ENCODE data around the gene SLC6A5.
"Not testable (repeated sequence)": the region's sequence is repeated elsewhere in the genome, so short reads cannot be mapped to it uniquely, and the experiment has no call there.

SLC6A5 gene

DNA sequence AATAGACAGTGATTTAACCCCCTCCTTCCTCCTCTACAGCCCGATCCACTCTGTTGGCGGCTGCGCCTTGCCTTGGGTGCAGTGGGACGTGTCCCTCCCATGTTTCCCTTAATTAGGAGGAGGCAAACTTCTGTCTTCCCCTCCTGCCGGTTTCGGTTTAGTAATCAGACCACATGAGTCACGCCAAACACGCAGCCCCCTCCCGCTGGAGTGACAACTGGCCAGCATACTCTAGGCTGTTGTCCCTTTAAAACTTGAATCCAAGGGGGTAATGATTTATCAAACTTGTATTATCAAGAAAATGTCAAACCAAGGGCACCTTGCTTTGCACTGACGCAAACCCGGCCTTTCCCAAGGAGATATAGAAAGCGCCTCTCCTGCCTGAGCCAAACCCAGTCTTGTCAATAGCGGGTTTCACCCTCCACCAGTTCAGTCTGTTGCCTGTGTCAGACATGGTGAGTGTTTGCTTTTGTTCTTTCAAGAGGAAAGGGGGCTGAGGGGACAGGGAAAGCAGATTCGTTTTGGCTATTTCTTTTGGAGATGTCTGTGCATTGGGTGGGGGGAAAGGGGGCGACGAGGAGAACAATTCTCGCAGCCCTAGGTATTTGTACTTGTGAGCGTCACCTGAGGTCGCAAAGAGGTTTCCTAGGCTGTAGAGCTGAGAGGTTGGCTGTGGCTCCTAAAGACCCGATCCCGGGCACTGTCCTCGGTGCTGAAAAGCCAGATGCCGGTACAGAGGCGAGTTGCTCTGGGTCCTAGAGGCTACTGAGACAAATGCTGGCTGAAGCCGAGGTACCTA is at the start of gene SLC6A5:
TSS of gene SLC6A5 (plus strand) at position 388 of the 799 bp plus-strand sequence. CDS start at position 453, 65 bp downstream.
- DNase-seq, result no peak

DNA sequence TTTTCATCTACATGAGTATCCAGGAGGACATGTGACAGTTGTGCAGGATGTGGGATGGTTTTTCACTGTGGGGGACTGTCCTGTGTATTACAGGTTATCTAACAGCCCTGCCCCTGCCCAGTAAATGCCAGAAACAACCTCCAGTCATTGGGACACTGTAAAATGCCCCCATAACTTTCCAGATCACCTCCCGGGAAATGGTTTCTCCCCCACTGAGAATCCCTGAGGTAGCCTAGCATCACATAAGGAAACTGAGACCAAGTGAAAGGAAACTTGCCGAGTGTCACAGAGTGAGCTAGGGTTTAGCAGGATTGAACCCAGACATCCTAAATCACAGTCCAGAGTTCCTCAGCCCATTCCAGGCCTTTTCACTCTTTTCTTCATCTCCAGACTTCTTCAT is 48.3 kb upstream of the SLC6A5 start:
- DNase-seq, result no peak

DNA sequence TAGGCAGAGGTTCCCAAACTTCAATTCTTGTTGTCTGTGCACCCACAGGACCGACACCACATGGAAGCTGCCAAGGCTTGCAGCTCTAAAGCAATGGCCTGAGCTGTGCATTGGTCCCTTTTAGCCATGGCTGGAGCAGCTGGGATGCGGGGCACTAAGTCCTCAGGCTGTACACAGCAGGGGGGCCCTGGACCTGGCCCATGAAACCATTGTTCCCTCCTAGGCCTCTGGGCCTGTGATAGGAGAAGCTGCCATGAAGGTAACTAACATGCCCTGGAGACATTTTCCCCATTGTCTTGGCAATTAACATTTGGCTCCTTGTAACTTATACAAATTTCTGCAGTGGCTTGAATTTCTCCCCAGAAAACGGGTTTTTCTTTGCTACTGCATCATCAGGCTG is 43.6 kb upstream of the SLC6A5 start:
- DNase-seq, result no peak

DNA sequence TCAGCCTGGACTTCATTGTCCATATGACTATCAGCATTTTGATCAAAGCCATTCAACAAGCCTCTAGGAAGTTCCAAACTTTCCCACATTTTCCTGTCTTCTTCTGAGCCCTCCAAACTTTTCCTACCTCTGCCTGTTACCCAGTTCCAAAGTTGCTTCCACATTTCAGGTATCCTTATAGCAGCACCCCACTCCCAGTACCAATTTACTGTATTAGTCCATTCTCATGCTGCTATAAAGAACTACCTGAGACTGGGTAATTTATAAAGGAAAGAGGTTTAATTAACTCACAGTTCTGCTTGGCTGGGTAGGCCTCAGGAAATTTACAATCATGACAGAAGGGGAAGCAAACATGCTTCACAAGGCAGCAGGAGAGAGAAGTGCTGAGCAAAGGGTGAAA is 43.0 kb upstream of the SLC6A5 start:
- DNase-seq, result not testable (repeated sequence)

DNA sequence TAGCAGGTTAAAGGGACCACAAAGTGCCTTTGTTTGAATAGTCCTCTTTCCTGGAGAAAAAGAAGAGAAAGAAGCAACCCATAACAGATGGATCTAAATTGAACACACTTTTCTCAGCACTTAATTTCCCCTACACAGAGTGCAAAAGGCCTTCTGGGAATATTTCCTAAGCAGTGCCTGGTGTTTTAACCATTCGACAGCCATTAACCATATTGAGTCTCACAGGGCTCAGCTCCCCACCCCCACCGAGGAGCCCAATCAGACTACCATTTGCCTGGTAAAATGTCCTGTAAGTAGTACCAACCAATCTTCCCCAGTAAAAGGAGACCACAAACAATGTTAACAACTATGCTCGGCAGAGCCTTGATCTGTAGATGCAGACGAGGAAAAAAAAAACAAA is 40.7 kb upstream of the SLC6A5 start:
- DNase-seq, result no peak

DNA sequence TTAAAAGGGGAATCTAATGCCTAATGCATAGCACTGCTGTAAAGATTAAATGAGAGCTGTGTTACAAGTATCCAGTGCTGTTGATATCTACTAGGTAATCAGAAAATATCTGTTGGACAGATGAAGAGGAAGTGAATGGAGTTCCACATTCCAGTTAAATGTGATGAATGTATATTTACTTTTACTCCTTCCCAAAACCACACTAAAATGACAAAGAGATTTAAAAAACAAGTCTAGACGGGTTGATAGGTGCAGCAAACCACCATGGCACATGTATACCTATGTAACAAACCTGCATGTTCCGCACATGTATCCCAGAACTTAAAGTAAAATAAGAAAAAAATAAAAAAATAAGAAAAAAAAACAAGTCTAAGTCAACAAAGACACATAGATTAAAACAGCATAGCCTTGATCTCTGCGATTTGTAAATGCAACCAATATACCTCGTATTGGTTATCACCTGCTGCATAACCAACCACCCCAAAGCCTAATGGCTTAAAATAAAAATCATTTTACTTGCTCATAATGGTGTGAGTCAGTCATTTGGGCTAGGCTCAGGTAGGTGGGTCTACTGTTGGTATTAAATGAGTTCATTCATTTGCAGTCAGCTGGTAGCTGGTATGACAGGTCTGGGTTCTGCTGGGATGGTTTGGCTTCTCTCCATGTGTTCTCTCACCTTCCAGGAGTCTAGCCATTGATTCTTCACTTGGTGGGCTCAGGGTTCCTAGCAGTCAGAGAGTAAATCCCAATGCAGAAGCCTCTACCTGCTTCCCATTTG is 39.7 kb upstream of the SLC6A5 start:
- DNase-seq, result no peak

DNA sequence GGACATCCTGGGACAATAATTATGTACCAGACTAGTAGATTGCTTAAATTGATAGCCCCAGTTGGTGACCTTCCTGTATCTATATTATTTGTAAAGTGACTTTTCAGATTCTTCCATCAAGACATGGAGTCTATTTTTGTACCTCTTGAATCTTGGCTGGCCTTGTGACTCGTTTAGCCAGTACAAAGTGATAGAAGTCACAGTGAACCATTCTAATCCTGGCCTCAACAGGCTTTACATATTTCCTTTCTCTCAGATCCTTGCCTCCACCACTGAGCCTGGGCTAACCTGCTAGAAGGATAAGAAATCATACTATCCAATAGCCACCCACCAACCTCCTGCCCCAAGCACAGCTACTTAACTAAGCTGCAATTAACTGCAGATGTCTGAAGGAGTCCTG is 37.5 kb upstream of the SLC6A5 start:
- DNase-seq, result no peak

DNA sequence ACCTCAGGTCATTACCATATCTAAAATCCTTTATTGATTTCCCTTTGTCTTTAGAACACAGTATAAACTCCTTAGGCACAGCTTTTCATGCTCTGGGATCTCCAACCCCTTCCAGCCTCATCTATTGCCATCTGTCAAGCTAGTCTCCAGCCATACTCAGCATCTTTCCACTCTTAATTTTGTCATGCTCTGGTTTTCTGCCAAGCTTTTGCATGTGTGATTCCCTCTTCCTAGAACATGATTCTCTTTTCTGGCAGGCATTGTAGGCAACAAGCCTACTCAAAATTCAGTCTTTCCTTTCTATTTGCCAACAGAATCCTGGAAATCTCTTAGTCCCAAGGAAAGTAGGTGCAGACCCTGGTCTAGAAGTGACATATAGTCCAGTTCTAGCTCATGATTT is 35.5 kb upstream of the SLC6A5 start:
- DNase-seq, result no peak

DNA sequence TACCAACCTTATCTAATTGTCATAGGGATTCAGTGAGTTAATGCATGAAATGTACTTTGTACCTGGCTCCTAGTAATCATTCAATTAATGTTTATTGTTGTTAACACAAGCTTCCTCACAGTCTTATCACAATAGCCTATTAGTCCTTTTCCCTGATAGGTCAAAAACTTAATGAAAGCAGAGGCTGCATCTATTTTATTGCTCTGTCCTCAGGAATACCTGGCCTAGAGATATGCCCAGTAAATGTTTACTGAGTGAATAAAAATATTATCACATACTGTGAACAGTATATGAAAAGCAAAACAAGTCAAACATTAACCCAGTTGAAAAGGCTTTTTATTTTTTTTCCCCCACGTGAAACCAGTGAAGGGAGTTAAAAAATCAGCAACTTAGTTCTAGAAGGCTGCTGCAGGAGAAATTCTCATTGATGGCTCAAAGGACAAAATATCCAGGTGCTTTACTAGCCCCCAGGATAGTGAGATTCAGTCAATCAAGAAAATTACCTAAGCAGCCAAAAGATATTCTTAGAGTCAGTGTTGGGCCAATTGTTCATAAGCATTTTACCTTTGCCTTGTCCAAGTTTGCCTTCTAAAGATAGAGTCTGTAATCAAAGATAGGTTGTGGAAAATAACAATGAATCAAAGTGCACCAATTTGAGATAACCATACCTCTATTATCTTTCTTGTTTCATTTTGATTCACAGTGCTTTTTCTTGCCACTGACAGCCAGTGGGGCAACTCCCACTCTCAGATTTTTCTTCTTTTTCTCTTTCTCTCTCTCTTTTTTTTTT is 34.4 kb upstream of the SLC6A5 start:
- no peak for DNase-seq

DNA sequence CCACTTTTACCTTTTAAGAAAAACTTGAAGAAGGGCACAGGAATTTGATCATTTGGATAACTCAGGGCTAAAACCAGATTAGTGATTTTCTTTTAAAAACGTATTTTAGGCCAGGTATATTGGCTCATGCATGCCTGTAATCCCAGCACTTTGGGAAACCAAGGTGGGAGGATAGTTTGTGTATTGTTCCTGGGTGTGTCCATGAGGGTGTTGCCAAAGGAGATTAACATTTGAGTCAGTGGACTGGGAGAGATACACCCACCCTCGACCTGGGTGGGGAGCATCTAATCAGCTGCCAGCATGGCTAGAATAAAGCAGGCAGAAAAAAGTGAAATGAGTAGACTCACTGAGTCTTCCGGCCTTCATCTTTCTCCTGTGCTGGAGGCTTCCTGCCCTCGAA is 33.3 kb upstream of the SLC6A5 start:
- not testable (repeated sequence) for DNase-seq

DNA sequence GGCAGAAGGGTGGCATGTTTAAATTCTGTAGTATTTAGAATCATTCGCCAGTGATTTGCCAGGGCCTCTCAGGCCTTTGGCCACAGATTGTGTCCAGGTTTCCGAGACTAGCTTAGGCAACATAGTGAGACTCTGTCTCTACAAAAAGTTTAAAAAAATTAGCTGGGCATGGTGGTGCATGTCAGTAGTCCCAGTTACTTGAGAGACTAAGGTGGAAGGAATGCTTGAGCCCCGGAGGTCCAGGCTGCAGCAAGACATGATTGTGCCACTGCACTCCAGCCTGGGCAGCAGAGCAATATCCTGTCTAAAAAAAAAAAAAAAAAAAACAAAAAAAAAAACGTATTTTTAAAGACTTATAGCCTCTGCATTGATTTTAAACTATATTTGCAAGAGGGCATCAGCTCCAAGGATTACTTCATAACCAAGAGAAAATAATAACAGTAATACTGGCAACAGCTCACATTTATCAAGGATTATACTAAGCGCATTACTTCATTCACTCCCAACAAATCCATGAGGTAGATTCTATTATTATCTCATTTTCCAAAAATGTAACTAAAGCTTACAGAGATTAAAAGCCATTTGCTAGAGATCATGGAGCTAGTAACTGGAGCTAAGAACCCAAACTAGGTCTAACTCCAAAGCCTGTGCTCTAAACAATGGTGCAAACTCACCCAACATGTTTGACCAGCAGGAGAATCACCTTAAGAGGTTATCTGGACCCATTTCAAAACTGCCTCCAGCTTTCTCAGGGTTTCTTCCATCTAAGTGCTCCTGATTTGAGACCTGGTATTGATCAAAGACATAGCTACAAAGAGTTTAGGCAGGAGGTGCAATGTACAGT is 32.6 kb upstream of the SLC6A5 start:
- DNase-seq, result no peak

DNA sequence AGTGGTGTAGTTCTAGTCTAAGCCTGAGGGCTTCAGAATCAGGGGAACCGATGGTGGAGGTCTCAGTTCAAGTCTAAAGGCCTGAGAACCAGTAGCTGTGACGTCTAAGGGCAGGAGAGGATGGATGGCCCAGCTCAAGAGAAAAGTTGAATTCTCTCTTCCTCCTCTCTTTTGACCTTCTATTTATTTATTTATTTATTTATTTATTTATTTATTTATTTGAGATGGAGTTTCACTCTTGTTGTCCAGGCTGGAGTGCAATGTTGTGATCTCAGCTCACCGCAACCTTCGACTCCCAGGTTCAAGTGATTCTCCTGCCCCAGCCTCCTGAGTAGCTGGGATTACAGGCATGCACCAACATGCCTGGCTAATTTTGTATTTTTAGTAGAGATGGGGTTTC is 19.7 kb upstream of the SLC6A5 start:
- not testable (repeated sequence) for DNase-seq

DNA sequence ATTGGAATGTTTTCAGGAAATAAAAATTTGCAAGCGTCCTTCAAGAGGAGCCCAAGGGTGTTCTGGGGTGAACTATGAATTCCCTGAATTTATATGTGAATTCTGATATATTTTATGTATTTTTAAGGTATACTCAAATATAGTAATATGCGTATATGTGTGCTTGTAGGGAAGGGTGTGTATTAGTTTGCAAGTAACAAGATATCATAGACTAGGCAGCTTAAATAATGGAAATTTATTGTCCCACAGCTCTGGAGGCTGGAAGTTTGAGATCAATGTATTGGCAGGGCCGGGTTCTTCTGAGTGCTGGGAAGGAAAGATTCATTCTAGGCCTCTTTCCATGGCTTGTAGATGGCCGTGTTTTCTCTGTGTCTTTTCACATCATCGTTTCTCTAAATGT is 16.2 kb upstream of the SLC6A5 start:
- no peak for DNase-seq

DNA sequence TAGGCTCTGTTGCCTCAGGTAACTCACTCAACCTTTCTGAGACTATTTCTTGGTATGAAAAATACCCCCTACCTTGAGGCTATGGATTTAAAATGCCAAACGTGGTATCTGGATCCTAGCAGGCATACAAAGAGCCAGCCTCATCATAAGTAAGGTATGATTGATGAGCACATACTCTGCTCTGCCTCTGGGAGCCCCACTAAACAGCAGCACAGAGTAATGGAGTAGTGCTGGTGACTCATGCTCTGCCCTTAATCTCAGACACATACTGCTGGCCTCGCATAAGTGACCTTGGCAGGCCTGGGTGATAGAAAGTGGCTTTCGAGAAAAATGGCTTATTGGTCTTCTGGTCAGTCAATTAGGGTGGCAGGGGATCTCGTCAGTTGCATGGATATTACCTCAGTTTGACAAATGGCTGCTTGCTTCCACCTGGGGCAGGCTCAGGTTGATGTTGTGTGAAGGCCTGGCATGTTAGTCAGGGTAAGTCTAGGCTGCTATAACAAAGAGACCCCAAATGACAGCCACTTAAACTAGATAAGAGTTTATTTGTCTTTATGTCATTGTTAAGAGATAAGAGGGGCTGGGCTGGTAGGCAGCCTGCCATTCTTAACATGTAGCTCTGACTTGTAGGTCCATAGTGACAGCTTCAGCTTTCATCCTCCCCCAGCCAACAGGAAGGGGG is 15.2 kb upstream of the SLC6A5 start:
- no peak for DNase-seq

DNA sequence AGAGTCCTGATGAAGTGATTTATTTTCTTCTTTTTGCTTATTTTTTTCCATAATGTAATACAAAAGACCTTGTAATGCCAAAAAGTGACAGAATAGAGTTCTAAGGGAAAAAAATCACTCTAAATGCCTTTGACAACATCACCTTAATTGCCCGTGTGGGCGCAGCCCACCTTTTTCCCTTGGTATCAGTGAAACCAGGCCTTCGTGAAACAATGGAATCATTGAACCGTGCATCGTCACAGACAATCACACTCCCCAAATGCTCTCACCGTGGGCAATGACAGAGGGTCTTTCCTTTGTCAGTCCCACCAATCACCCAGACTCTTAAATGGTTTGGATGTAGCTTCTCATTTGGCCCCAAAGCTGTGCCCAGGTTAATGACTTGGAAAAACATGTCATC is 9.6 kb upstream of the SLC6A5 start:
- no peak for DNase-seq

DNA sequence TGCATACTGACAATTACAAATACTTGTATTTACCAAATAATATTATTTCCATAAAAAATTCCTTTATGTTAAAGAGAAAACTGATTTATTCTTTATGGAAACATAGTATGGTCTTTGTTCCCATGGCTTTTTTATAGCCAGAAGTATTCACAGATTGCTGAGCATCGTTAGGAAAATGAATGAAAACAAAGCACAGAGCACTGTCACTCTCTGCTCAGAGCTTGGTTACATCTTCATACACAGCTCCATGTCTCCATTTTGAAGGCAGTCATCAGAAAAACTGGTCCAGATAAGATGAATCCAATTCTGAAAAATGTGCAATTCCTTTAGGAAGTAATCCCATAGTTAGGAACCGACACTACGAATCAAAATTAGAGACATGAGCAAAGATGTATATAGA is 9.0 kb upstream of the SLC6A5 start:
- DNase-seq, result no peak

DNA sequence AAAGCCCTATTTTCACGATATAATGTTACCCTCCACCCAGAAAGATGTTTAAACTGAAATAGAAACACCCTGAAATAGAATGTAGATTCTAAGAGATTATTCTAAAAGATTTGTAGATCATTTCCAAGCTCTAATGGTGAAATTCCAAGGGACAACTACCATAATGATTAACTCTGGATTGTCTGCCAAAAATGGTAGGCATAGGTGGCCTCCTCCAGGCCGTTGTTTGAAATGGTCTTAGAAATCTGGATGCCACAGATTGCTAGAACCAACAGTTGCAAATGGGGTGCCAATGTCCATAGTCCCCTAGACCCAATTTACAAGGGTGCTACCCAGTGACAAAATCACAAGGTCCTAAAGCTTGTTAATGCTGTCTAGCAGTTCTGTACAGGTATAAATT is 6.7 kb upstream of the SLC6A5 start:
- DNase-seq, result no peak

DNA sequence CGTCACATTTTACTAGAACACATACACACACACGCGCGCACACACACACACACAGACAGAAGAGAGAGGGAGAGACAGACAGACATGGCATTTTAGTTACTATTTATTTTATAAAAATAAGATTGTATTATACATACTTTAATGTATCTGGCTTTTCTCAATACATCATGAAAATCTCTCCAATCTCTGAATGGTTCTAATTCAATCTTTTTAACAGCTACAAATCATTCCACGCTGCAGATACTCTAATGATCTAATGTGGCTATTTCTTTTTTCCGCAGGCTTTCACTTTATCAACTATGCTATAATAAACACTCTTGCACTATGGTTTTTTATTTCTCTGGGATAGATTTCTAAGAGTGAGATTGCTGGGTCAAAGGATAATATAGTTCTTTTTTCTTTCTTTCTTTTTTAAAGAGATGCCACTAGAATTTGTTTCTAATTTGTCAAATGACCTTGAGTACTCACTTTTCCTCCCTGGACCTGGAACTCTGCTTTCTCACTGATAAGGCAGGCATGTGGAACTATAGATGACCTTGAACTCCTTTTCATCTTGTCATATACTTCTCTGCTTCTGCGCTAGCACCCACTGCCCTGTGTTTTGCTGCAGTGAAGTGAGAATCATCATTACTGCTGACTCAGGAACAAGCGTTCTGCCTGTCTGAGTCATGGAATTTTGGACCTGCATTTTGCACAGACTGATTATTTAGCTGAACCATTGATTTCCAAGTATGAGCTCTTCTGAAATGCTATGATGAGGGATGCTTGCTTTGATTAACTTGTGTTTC is 4.9 kb upstream of the SLC6A5 start:
- DNase-seq, result no peak

DNA sequence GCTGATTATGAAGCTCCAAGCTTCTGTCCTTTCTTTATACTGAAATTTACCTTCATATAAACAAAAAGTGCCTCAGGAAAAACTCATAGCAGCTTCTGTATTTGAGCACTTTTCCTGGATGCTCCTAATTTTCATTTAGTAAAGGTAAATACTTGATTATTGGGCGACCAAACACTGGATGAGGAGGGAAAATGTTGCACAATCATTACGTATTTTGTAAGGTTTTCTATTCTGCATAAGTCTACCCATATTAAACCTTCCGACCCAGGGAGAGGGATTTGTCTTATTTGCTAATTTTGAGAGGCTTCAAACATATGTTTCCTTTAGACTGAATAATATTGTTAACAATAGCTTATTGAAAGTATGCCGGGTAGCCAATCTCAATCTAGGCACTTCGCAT is 4.3 kb upstream of the SLC6A5 start:
- DNase-seq, result no peak

DNA sequence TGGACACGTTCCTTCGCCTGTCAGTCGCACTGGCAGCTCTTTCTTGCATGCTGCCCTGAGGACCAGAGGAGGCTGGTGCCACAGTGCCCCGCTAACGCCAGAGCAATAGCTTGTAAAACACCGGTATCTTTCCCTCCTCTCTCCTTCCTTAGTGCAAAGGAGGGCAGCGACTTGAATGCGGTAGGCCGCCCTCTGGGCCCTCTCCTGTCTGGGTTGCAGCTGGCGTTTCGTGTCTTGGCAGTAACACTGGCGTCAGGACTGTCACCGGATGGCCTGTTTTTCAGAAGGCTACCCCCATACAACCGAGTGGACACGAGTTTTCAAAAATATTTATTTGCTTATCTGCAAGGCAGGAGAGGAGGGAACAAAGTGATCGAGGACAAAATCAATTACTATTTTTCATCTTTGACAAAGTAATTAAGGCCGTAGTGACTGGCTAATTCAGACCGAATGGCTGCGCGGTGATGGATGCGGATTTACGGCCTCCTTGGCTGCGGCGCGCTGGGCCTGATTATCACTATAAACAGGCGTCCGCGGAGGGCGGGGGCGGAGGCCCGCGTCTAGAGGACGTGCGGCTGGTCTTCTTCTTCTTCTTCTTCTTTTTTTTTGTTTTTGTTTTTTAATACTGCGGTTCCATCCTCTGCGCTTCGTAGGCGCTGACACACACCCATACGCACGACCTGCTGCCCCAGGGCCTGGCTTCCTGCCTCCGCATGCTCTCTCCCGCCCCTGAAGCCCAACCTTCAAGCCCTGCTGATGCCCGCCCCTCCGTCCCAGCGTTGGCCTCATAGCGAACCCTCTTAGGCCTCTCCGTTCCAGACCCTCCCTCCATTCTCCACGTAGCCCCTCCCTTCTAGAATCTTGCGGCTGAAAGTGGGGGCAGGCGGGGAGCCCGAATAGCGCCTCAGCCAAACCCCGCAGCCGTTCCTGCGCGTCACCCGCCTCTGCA is 2.9 kb upstream of the SLC6A5 start:
- no peak for DNase-seq

Measured in activated naive CD4-positive, alpha-beta T cell (primary cell).